ENCODE data around the gene ERBB2.

DNA sequence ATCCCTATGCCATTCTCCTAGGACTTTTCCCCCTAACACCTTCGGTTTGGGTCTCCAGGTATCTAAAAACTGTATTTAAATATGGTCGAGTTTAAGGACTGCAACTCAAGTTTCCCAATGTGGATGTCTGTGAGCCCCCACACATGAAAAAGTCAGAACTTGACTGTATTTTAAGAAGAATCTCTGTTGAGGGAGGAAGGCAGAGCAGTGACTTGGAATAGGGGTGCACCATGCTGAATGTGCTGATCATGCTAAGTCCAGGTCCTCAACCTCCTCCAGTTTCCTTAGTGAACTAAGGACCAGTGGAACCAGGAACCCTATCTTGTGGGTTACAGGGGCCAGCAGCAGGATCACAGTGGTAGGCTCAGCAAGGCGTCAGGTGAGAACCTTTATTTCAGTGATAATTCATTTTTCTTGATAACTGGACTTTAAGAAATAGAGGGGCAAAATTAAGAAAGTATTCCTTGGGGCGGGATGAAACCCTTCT is 57.4 kb downstream of the ERBB2 start:
- no peak for TF ChIP-seq MAFK (conservative IDR thresholded peaks at IDR 0.05 in 1 of 2, IDR thresholded peaks at IDR 0.05 in 1 of 2; ENCODE audit: low read length in 2 of 2)
- no peak for TF ChIP-seq ZNF747 (CRISPR knock-in tag; IDR thresholded peaks at IDR 0.05; ENCODE audit: borderline replicate concordance)
- TF ChIP-seq, protein P1, sequence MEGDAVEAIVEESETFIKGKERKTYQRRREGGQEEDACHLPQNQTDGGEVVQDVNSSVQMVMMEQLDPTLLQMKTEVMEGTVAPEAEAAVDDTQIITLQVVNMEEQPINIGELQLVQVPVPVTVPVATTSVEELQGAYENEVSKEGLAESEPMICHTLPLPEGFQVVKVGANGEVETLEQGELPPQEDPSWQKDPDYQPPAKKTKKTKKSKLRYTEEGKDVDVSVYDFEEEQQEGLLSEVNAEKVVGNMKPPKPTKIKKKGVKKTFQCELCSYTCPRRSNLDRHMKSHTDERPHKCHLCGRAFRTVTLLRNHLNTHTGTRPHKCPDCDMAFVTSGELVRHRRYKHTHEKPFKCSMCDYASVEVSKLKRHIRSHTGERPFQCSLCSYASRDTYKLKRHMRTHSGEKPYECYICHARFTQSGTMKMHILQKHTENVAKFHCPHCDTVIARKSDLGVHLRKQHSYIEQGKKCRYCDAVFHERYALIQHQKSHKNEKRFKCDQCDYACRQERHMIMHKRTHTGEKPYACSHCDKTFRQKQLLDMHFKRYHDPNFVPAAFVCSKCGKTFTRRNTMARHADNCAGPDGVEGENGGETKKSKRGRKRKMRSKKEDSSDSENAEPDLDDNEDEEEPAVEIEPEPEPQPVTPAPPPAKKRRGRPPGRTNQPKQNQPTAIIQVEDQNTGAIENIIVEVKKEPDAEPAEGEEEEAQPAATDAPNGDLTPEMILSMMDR (CRISPR knock-in tag; IDR thresholded peaks at IDR 0.05) = no peak
- no peak for TF ChIP-seq TEAD2 (CRISPR knock-in tag; IDR thresholded peaks at IDR 0.05)
- TF ChIP-seq ETV6 (CRISPR knock-in tag; conservative IDR thresholded peaks at IDR 0.05) = no peak
